ENCODE measurements around the gene GLRA3.

GLRA3 gene

DNA sequence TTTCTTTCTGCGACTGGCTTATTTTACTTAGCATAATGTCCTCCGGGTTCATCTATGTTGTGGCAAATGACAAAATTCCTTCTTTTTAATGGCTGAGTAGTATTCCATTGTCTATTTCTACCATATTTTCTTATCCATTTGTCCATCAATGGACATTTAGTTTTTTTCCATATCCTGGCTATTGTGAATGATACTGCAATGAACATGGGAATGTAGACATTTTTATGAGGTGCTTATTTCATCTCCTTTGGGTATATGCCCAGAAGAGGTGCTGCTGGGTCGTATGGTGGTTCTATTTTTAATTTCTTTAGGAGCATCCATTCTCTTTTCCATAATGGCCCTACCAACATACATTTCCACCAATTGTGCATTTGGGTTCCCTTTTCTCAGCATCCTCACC lies 230.2 kb downstream of the GLRA3 start:
- TF ChIP-seq, protein P1, sequence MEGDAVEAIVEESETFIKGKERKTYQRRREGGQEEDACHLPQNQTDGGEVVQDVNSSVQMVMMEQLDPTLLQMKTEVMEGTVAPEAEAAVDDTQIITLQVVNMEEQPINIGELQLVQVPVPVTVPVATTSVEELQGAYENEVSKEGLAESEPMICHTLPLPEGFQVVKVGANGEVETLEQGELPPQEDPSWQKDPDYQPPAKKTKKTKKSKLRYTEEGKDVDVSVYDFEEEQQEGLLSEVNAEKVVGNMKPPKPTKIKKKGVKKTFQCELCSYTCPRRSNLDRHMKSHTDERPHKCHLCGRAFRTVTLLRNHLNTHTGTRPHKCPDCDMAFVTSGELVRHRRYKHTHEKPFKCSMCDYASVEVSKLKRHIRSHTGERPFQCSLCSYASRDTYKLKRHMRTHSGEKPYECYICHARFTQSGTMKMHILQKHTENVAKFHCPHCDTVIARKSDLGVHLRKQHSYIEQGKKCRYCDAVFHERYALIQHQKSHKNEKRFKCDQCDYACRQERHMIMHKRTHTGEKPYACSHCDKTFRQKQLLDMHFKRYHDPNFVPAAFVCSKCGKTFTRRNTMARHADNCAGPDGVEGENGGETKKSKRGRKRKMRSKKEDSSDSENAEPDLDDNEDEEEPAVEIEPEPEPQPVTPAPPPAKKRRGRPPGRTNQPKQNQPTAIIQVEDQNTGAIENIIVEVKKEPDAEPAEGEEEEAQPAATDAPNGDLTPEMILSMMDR (conservative IDR thresholded peaks at IDR 0.05) = no peak
- H3K27ac ChIP-seq = no peak overlapping the region

DNA sequence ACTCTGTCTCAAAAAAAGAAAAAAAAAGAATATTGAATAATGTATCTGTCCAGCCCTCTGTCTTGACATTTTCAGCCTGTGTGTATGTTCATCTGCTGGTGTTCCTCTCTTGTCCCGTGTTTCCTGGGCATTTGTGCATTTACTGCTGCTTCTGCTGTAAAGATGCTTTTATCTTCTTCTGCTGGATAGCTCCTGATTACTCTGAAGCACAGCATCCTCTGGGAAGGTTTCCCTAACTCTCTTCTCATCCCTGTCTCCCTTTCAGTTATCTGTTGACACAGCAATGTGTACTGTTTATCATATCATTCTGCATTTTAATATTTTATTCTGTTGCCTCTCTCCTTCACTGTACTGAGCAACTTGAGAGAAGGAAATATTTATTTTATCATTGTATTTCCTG lies 232.5 kb downstream of the GLRA3 start:
- no peak overlapping the region for H3K27ac ChIP-seq
- TF ChIP-seq, protein P1 (conservative IDR thresholded peaks at IDR 0.05) = no peak

DNA sequence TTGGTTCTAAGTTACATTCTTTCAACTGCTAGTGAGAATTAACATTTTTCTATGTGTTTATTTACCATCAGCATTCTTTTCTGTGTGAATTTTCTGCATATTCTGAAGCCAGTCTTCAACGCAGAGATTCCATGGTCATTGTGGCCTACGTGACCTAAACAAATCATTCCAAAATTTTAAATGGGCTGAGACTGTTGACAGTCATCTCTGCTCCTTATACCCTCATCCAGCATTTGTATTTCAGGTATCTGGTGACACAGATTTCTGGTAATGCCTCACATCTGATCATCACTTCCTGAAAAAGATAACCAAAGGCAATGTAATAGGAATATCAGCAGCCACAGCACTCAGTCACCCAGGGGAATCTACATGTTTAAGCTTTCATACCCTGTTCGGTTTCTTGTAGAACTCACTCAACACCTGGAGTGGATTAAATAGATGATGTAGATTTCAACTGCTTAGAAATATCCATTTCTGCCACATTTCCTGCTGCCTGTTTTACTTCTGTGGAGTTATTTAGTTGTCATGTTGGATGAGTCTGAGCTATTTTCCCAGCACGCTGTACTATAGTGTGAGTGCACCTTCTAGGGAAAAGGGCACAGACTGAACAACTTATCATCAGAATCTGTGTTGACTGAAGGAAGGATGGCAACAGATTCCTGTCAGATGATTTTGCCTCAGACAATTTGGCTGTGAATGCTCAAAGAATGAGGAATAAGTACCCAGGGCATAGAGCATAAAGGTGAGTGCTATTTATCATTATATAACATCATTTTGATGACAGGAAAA lies 233.7 kb downstream of the GLRA3 start:
- H3K27ac ChIP-seq = peak overlapping the region; percentile 22
- TF ChIP-seq, protein P1 (conservative IDR thresholded peaks at IDR 0.05) = no peak

DNA sequence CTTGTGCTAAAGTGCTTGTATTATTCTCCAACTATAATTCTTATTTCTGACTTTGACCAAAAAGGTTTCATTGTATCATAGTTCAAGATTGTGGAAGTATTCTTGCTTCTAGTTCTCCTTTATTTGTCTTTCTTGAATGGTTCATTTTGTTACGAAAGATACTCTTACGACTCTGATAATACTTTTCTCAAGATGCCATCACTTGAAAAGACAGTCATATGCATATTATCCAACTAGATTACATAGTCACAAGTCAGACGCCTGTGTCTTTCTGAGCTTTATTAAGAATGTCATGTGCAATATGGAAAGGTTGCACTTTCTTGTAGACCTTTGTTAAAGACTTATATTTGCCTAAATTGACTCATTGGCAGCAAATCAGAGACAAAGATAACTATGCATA lies 235.3 kb downstream of the GLRA3 start:
- TF ChIP-seq, protein P1 (conservative IDR thresholded peaks at IDR 0.05) = no peak
- H3K27ac ChIP-seq = no peak overlapping the region

DNA sequence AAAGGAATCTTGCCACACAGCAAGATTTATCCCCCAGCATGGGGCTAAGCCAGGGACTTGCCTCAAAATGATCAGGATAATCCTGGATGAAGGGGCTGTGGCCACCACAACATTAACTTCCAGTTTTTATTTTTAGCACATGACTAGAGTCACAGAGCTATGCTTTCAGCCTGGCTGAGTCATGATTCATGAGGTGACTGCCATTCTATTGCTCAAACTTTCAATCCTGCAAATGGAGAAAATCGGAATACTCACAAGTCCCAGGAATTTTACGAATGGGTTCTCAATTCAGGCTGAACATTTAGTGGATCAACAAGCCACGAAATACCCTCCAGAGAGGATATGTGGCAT lies 236.1 kb downstream of the GLRA3 start:
- H3K27ac ChIP-seq = no peak overlapping the region
- TF ChIP-seq, protein P1 (conservative IDR thresholded peaks at IDR 0.05) = no peak

DNA sequence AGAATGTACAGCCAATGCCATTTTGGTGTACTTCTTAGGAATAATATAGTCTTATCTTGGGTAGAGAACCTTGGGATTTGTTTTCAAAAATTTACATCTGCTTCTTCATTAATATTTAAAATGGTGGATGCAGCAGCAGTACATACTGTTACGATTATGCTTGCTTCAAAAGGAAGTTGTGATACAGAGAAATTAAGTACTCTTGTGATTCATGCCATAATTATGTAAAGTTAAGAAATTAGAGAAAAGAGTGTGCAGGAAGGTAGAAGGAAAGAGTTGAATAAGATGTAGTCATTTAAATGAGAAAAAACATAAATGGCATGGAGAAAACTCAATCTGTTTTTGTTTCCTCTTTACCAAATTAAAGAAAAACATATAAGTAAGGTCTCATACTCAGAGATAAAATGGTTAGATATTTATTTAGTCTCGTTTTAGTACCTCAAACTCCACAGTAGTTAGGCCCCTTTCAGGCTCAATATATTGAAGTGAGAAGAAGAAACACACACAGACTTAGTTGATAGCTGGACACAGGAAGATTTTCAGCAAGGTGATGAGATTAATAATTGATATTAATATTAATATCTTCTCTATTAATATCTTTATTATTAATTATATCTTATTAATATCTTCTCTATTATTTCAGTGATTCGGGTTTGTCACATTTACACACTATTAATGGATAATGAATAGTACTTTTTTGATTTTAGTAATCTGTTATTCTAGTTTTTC lies 236.6 kb downstream of the GLRA3 start:
- TF ChIP-seq, protein P1 (conservative IDR thresholded peaks at IDR 0.05) = no peak
- no peak overlapping the region for H3K27ac ChIP-seq

DNA sequence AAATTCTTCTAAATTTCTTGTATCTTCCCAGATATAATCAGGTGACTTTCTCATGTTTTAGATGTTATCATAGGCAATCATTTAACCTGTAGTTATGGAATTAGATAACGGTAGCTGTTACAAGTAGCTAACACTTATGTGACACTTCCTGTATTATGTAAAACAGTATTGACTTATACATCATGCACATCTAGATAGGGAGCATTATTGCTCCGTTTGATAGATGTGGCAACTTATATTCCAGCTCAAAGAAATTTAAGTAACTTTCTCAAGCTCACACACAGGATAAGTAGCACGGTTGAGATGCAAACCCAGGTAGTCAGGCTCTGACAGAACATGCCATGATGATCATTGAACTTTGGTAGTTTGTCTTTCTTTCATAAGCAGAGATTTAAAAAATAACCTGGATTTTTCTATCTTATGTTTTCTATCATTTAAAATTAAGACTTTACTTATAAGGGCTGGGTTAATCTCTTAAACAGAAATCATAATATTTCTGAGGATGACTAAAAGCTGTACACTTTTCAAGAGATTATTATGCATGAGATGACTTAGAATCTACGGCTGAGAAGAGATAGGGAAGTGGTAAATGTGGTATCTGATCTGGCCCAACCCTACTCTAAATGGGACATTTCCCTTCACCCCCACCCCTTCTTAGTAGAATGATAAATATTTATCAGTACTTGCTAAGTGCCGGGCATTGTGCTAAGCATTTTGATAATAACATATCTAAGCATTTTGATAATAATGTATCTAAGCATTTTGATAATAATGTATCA lies 237.6 kb downstream of the GLRA3 start:
- TF ChIP-seq, protein P1 (conservative IDR thresholded peaks at IDR 0.05) = no peak
- H3K27ac ChIP-seq = no peak overlapping the region

All from VCaP (cell line).